Measurements from ENCODE around the gene DLD.
"Not testable (repeated sequence)": the region's sequence is repeated elsewhere in the genome, so short reads cannot be mapped to it uniquely, and the experiment has no call there.

DLD gene

GRCh38 chr7:107874605-107875446 lies 16.2 kb upstream of the DLD start:
- DNase-seq (ENCODE audit: low spot score) = peak; percentile 69

GRCh38 chr7:107876916-107877315 lies 14.1 kb upstream of the DLD start:
- DNase-seq (ENCODE audit: low spot score) = no peak

GRCh38 chr7:107877731-107878382 lies 13.1 kb upstream of the DLD start:
- no peak for DNase-seq (ENCODE audit: low spot score)

- DNase-seq (ENCODE audit: low spot score) = no peak
These were observed 12.3 kb upstream of the DLD start for GRCh38 chr7:107878636-107879035.

GRCh38 chr7:107879400-107880035 lies 11.5 kb upstream of the DLD start:
- DNase-seq (ENCODE audit: low spot score) = peak; percentile 42

- peak; percentile 67 for DNase-seq (ENCODE audit: low spot score)
These were observed 8.2 kb upstream of the DLD start for GRCh38 chr7:107882766-107883165.

GRCh38 chr7:107884066-107884818 lies 6.7 kb upstream of the DLD start:
- DNase-seq (ENCODE audit: low spot score) = no peak

- not testable (repeated sequence) for DNase-seq (ENCODE audit: low spot score)
These were observed 3.2 kb upstream of the DLD start for GRCh38 chr7:107887827-107888226.

- no peak for DNase-seq (ENCODE audit: low spot score)
These were observed 991 bp upstream of the DLD start for GRCh38 chr7:107889992-107890391.

GRCh38 chr7:107890493-107890961 lies 456 bp upstream of the DLD start:
- DNase-seq (ENCODE audit: low spot score) = peak; percentile 33

GRCh38 chr7:107891636-107892366 lies 818 bp downstream of the DLD start:
- DNase-seq (ENCODE audit: low spot score) = peak; percentile 34

- DNase-seq (ENCODE audit: low spot score) = not testable (repeated sequence)
These were observed 1.4 kb downstream of the DLD start for GRCh38 chr7:107892367-107892741.

GRCh38 chr7:107898997-107899594 lies 8.1 kb downstream of the DLD start:
- DNase-seq (ENCODE audit: low spot score) = no peak

GRCh38 chr7:107900496-107901015 lies 9.6 kb downstream of the DLD start:
- no peak for DNase-seq (ENCODE audit: low spot score)

- no peak for DNase-seq (ENCODE audit: low spot score)
These were observed 11.4 kb downstream of the DLD start for GRCh38 chr7:107902381-107902780.

- no peak for DNase-seq (ENCODE audit: low spot score)
These were observed 16.8 kb downstream of the DLD start for GRCh38 chr7:107907790-107908189.

- DNase-seq (ENCODE audit: low spot score) = no peak
These were observed 18.5 kb downstream of the DLD start for GRCh38 chr7:107909445-107909844.

- DNase-seq (ENCODE audit: low spot score) = no peak
These were observed 21.0 kb downstream of the DLD start for GRCh38 chr7:107911981-107912380.

GRCh38 chr7:107913851-107914250 lies 22.9 kb downstream of the DLD start:
- no peak for DNase-seq (ENCODE audit: low spot score)

- DNase-seq (ENCODE audit: low spot score) = no peak
These were observed 23.8 kb downstream of the DLD start for GRCh38 chr7:107914831-107915230.

GRCh38 chr7:107915541-107915940 lies 24.6 kb downstream of the DLD start:
- no peak for DNase-seq (ENCODE audit: low spot score)

Data from D341Med (cell line).